Measurements from ENCODE around the gene MAZ. TPM values are rescaled to one million over a fixed set of nuclear protein-coding genes. Genes with fewer than 3 reads are reported as not detected.

The MAZ gene
- total RNA-seq, 1 donor from 2014 or later = 247 TPM

- no peaks in the 10 kb centered on the region for H3K27me3 ChIP-seq (ENCODE audit: insufficient read depth, low read length)
- H2AFZ ChIP-seq (ENCODE audit: low read depth, low read length) = no peak overlapping the region
- H3K79me2 ChIP-seq (ENCODE audit: insufficient read depth, low read length) = peaks cover 44% of the 10 kb centered on the region
- no peak for FAIRE-seq
- H3K4me3 Mint-ChIP-seq (ENCODE audit: unreplicated experiment) = peak overlapping the region; percentile 60
- no peak overlapping the region for H3K9ac ChIP-seq (ENCODE audit: low read length)
- peaks cover 4% of the 10 kb centered on the region for H3K36me3 ChIP-seq (ENCODE audit: insufficient read depth, low read length)
- H3K4me2 ChIP-seq (ENCODE audit: low read length) = no peak overlapping the region
- H3K9me3 ChIP-seq (ENCODE audit: insufficient read depth, low read depth, low read length) = no peaks in the 10 kb centered on the region
- no peak overlapping the region for H3K27ac ChIP-seq (ENCODE audit: low read depth, low read length)
- peaks cover 24% of the 10 kb centered on the region for H4K20me1 ChIP-seq (ENCODE audit: insufficient read depth, low read length)
- no peak overlapping the region for H3K4me3 ChIP-seq (ENCODE audit: insufficient read depth, low read depth, low read length)
- TF ChIP-seq EZH2 (IDR thresholded peaks at IDR 0.05; ENCODE audit: insufficient read depth, low read length) (no peak), CTCF (IDR thresholded peaks at IDR 0.05; ENCODE audit: insufficient read depth, low read depth, low read length) (no peak)
- peaks cover 32% of the 10 kb centered on the region for H3K4me1 ChIP-seq (ENCODE audit: insufficient read depth, low read length)
- H3K9me3 Mint-ChIP-seq (ENCODE audit: unreplicated experiment) = no peaks in the 10 kb centered on the region
- no peak for DNase-seq (ENCODE audit: low read depth)
- peaks cover 5% of the 10 kb centered on the region for H3K36me3 Mint-ChIP-seq (ENCODE audit: low read depth, unreplicated experiment)
- no peak overlapping the region for H3K27ac Mint-ChIP-seq (ENCODE audit: unreplicated experiment)
- no peaks in the 10 kb centered on the region for H3K27me3 Mint-ChIP-seq (ENCODE audit: low read depth, unreplicated experiment)
- H3K4me1 Mint-ChIP-seq (ENCODE audit: low read depth, unreplicated experiment) = peaks cover 38% of the 10 kb centered on the region
Measured at GRCh38 chr16:29813644-29814562, 7.6 kb downstream of the MAZ start.

- H3K4me1 Mint-ChIP-seq (ENCODE audit: low read depth, unreplicated experiment) = peaks cover 35% of the 10 kb centered on the region
- H3K27me3 Mint-ChIP-seq (ENCODE audit: low read depth, unreplicated experiment) = no peaks in the 10 kb centered on the region
- DNase-seq (ENCODE audit: low read depth) (no peak), FAIRE-seq (no peak)
- peaks cover 4% of the 10 kb centered on the region for H3K36me3 ChIP-seq (ENCODE audit: insufficient read depth, low read length)
- H3K9me3 ChIP-seq (ENCODE audit: insufficient read depth, low read depth, low read length) = no peaks in the 10 kb centered on the region
- H3K79me2 ChIP-seq (ENCODE audit: insufficient read depth, low read length) = peaks cover 45% of the 10 kb centered on the region
- H4K20me1 ChIP-seq (ENCODE audit: insufficient read depth, low read length) = peaks cover 19% of the 10 kb centered on the region
- no peaks in the 10 kb centered on the region for H3K27me3 ChIP-seq (ENCODE audit: insufficient read depth, low read length)
- H3K36me3 Mint-ChIP-seq (ENCODE audit: low read depth, unreplicated experiment) = peaks cover 10% of the 10 kb centered on the region
- H3K4me3 Mint-ChIP-seq (ENCODE audit: unreplicated experiment) = peak overlapping the region; percentile 89
- peak overlapping the region; percentile 93 for H3K4me2 ChIP-seq (ENCODE audit: low read length)
- H3K4me1 ChIP-seq (ENCODE audit: insufficient read depth, low read length) = peaks cover 30% of the 10 kb centered on the region
- peak overlapping the region; percentile 64 for H2AFZ ChIP-seq (ENCODE audit: low read depth, low read length)
- H3K9me3 Mint-ChIP-seq (ENCODE audit: unreplicated experiment) = no peaks in the 10 kb centered on the region
- no peak overlapping the region for H3K27ac Mint-ChIP-seq (ENCODE audit: unreplicated experiment)
- H3K4me3 ChIP-seq (ENCODE audit: insufficient read depth, low read depth, low read length) = peak overlapping the region; percentile 79
- H3K27ac ChIP-seq (ENCODE audit: low read depth, low read length) = no peak overlapping the region
- H3K9ac ChIP-seq (ENCODE audit: low read length) = no peak overlapping the region
- no peak for TF ChIP-seq CTCF (IDR thresholded peaks at IDR 0.05; ENCODE audit: insufficient read depth, low read depth, low read length)
- no peak for TF ChIP-seq EZH2 (IDR thresholded peaks at IDR 0.05; ENCODE audit: insufficient read depth, low read length)
Measured at GRCh38 chr16:29814592-29814991, 8.3 kb downstream of the MAZ start.

Measured in astrocyte (in vitro differentiated cells and primary cell).